ENCODE measurements around the gene AMIGO2. TPM values are rescaled to one million over a fixed set of nuclear protein-coding genes. Genes with fewer than 3 reads are reported as not detected.
"Not testable (repeated sequence)": the region's sequence is repeated elsewhere in the genome, so short reads cannot be mapped to it uniquely, and the experiment has no call there.

AMIGO2 gene
- total RNA-seq, 4 donors from 2014 or later = 4.5 to 6.7 (median 6.6) TPM

GRCh38 chr12:47122602-47123001 is 42.8 kb upstream of the AMIGO2 start:
- Histone ChIP-seq H3K4me3 (no peak overlapping the region), H3K9me3 (no peaks in the 10 kb centered on the region), H3K27me3 (no peaks in the 10 kb centered on the region), H3K27ac (no peak overlapping the region), H3K4me1 (peaks cover 0 to 15% (median 0%) of the 10 kb centered on the region in 4 donors), H3K36me3 (no peaks in the 10 kb centered on the region)
- in situ Hi-C loops (cut with MboI; ENCODE audit: low pct_ligation_motif_present in 1 of 4, low pct_unique_long_range_greater_than_20kb in 1 of 4, low sequenced_read_pairs in 3 of 4) = no loop called here
- TF ChIP-seq EP300 (IDR thresholded peaks at IDR 0.05; ENCODE audit: low read depth) = no peak
- TF ChIP-seq POLR2AphosphoS5 (IDR thresholded peaks at IDR 0.05) = no peak
- no peak for TF ChIP-seq CTCF (IDR thresholded peaks at IDR 0.05)
- TF ChIP-seq POLR2A (IDR thresholded peaks at IDR 0.05) = no peak
- DNase-seq = no peak
- WGBS, 2 donors (ENCODE audit: low coverage in 1 of 2) = 82 to 93% methylated on average over 1 of the region's 1 CpG
- intact Hi-C loops (cut with DNase I; ENCODE audit: low total_unique reads) = no loop called here

GRCh38 chr12:47121146-47121545 is 41.4 kb upstream of the AMIGO2 start:
- Histone ChIP-seq H3K9me3 (no peaks in the 10 kb centered on the region), H3K36me3 (no peaks in the 10 kb centered on the region), H3K27ac (no peak overlapping the region), H3K27me3 (no peaks in the 10 kb centered on the region), H3K4me1 (peaks cover 0 to 15% (median 0%) of the 10 kb centered on the region in 4 donors), H3K4me3 (no peak overlapping the region)
- in situ Hi-C loops (cut with MboI; ENCODE audit: low pct_ligation_motif_present in 1 of 4, low pct_unique_long_range_greater_than_20kb in 1 of 4, low sequenced_read_pairs in 3 of 4) (no loop called here), intact Hi-C loops (cut with DNase I; ENCODE audit: low total_unique reads) (no loop called here)
- no peak for DNase-seq
- WGBS, 2 donors (ENCODE audit: low coverage in 1 of 2) = 89 to 94% methylated on average over 2 to 5 of the region's 5 CpGs
- TF ChIP-seq POLR2AphosphoS5 (IDR thresholded peaks at IDR 0.05) (no peak), EP300 (IDR thresholded peaks at IDR 0.05; ENCODE audit: low read depth) (no peak), CTCF (IDR thresholded peaks at IDR 0.05) (no peak), POLR2A (IDR thresholded peaks at IDR 0.05) (no peak)

- H3K27me3 ChIP-seq = no peaks in the 10 kb centered on the region
- H3K4me1 ChIP-seq = peaks cover 0 to 15% (median 0%) of the 10 kb centered on the region in 4 donors
- no peaks in the 10 kb centered on the region for H3K9me3 ChIP-seq
- in situ Hi-C loops (cut with MboI; ENCODE audit: low pct_ligation_motif_present in 1 of 4, low pct_unique_long_range_greater_than_20kb in 1 of 4, low sequenced_read_pairs in 3 of 4) (no loop called here), intact Hi-C loops (cut with DNase I; ENCODE audit: low total_unique reads) (no loop called here)
- DNase-seq = no peak
- 89 to 93% methylated on average over 3 of the region's 3 CpGs for WGBS, 2 donors (ENCODE audit: low coverage in 1 of 2)
- no peak overlapping the region for H3K4me3 ChIP-seq
- no peaks in the 10 kb centered on the region for H3K36me3 ChIP-seq
- H3K27ac ChIP-seq = no peak overlapping the region
- TF ChIP-seq POLR2A (IDR thresholded peaks at IDR 0.05) (no peak), POLR2AphosphoS5 (IDR thresholded peaks at IDR 0.05) (no peak), CTCF (IDR thresholded peaks at IDR 0.05) (no peak), EP300 (IDR thresholded peaks at IDR 0.05; ENCODE audit: low read depth) (no peak)
Observed at GRCh38 chr12:47120736-47121135, 41.0 kb upstream of the AMIGO2 start.

GRCh38 chr12:47117305-47117704 is 37.5 kb upstream of the AMIGO2 start:
- DNase-seq; intact Hi-C loops (cut with DNase I; ENCODE audit: low total_unique reads); H3K9me3 ChIP-seq; H3K4me3 ChIP-seq; H3K36me3 ChIP-seq; H3K4me1 ChIP-seq; H3K27ac ChIP-seq; H3K27me3 ChIP-seq; in situ Hi-C loops (cut with MboI; ENCODE audit: low pct_ligation_motif_present in 1 of 4, low pct_unique_long_range_greater_than_20kb in 1 of 4, low sequenced_read_pairs in 3 of 4): not testable (repeated sequence)
- WGBS, 2 donors (ENCODE audit: low coverage in 1 of 2) = 79 to 100% methylated on average over 1 to 3 of the region's 3 CpGs

- no peaks in the 10 kb centered on the region for H3K36me3 ChIP-seq
- intact Hi-C loops (cut with DNase I; ENCODE audit: low total_unique reads) (no loop called here), in situ Hi-C loops (cut with MboI; ENCODE audit: low pct_ligation_motif_present in 1 of 4, low pct_unique_long_range_greater_than_20kb in 1 of 4, low sequenced_read_pairs in 3 of 4) (no loop called here)
- no peak for TF ChIP-seq EP300 (IDR thresholded peaks at IDR 0.05; ENCODE audit: low read depth)
- TF ChIP-seq POLR2AphosphoS5 (IDR thresholded peaks at IDR 0.05) = no peak
- no peak for TF ChIP-seq CTCF (IDR thresholded peaks at IDR 0.05)
- TF ChIP-seq POLR2A (IDR thresholded peaks at IDR 0.05) = no peak
- H3K4me1 ChIP-seq = no peaks in the 10 kb centered on the region
- no peaks in the 10 kb centered on the region for H3K9me3 ChIP-seq
- 78 to 87% methylated on average over 4 to 5 of the region's 5 CpGs for WGBS, 2 donors (ENCODE audit: low coverage in 1 of 2)
- H3K27ac ChIP-seq = no peak overlapping the region
- H3K4me3 ChIP-seq = no peak overlapping the region
- H3K27me3 ChIP-seq = no peaks in the 10 kb centered on the region
- DNase-seq = no peak
Observed at GRCh38 chr12:47114481-47114892, 34.7 kb upstream of the AMIGO2 start.
